HepG2 (cell line): ENCODE data around the gene KAZN. TPM values are rescaled to one million over a fixed set of nuclear protein-coding genes. Genes with fewer than 3 reads are reported as not detected.

Experiments
- ATAC-seq: fragments of 200-7000 bp; cut with Tn5 transposase; 3 replicates; pipeline ENCODE4 v1.9.1; 2020; ENCODE audit warnings: mild to moderate bottlenecking, moderate library complexity
- BruUV-seq: library from RNA; stranded (reverse); fragments of 400-500 nt; replicated peaks from 2 replicates; lab custom pipeline; 2021; lab: Mats Ljungman, UMichigan
- CTCF ChIA-PET: fragments of 300-600 bp; formaldehyde crosslinking; extraction: SDS; loops from one replicate; lab custom pipeline; 2021; ENCODE audit warnings: low total read pairs, inconsistent platforms, low intra/inter-chr PET ratio; lab: Yijun Ruan, JAX
- POLR2A ChIA-PET: fragments of 350-600 bp; sonication (Branson Sonifier 250); formaldehyde crosslinking; loops from one replicate; lab custom pipeline; 2020; ENCODE audit warnings: antibody characterized with exemption, inconsistent platforms; lab: Yijun Ruan, JAX
- DNase-seq: peaks from one replicate; pipeline ENCODE4 v3.0.0-alpha.2; 2015; ENCODE audit warnings: low spot score
- FAIRE-seq: peaks from 3 replicates; lab custom pipeline; 2011; peaks lifted over from hg19 to GRCh38; lab: Jason Lieb, UNC
- H2AFZ ChIP-seq: one replicate; pipeline ENCODE4 v1.6.1; 2011; ENCODE audit warnings: low read length, inconsistent platforms
- H3K27ac ChIP-seq: fragments of 300-600 bp; 3 replicates; pipeline ENCODE4 v1.8.0; 2011; ENCODE audit warnings: mixed run types, mild to moderate bottlenecking, mixed read lengths, low read length, inconsistent platforms; ENCODE audit not compliant: insufficient read depth; ENCODE audit errors: extremely low read length
- H3K27me3 ChIP-seq, 2 experiments: fragments of 200-600 bp in 1 of 2; 2 replicates in 1 of 2; 3 replicates in 1 of 2; pipeline versions ENCODE4 v1.6.0 to v1.8.0; 2011; ENCODE audit warnings: low read length in 2 of 2, mild to moderate bottlenecking in 2 of 2, moderate library complexity in 2 of 2, inconsistent platforms in 1 of 2; ENCODE audit not compliant: insufficient read depth in 2 of 2, control insufficient read depth in 1 of 2
- H3K36me3 ChIP-seq, 2 experiments: fragments of 200-600 bp in 1 of 2; replicated peaks in 1 of 2; 2 replicates in 1 of 2; 3 replicates in 1 of 2; pipeline versions ENCODE4 v1.5.1 to v1.8.0; 2011; ENCODE audit warnings: low read length in 2 of 2, inconsistent platforms in 1 of 2; ENCODE audit not compliant: insufficient read depth in 2 of 2, control insufficient read depth in 1 of 2
- H3K4me1 ChIP-seq: 2 replicates; pipeline ENCODE4 v1.5.1; 2012; ENCODE audit warnings: low read length, inconsistent platforms; ENCODE audit not compliant: insufficient read depth
- H3K4me2 ChIP-seq: 2 replicates; pipeline ENCODE4 v1.6.0; 2011; ENCODE audit warnings: low read depth, low read length, inconsistent platforms
- H3K4me3 ChIP-seq, 3 experiments: fragments of 200-600 bp in 1 of 3; sonication (generic), shearing (Covaris generic) in 1 of 3; replicated peaks in 1 of 3; 2 replicates each; pipeline ENCODE4 v1.5.1; 2011 to 2016; ENCODE audit warnings: low read length in 3 of 3, inconsistent platforms in 2 of 3, low read depth in 2 of 3, mild to moderate bottlenecking in 2 of 3, control low read depth in 1 of 3, mixed read lengths in 1 of 3; ENCODE audit not compliant: insufficient read depth in 1 of 3
- H3K79me2 ChIP-seq: one replicate; pipeline ENCODE4 v1.6.1; 2011; ENCODE audit warnings: low read length, inconsistent platforms; ENCODE audit not compliant: insufficient read depth
- H3K9ac ChIP-seq: 2 replicates; pipeline ENCODE4 v1.6.0; 2011; ENCODE audit warnings: mild to moderate bottlenecking, low read depth, low read length, inconsistent platforms; ENCODE audit not compliant: insufficient read depth
- H3K9me3 ChIP-seq: 2 replicates; pipeline ENCODE4 v1.5.1; 2012; ENCODE audit warnings: mild to moderate bottlenecking, low read length
- H4K20me1 ChIP-seq: 2 replicates; pipeline ENCODE4 v1.6.0; 2011; ENCODE audit warnings: inconsistent platforms, mild to moderate bottlenecking, low read length, moderate library complexity; ENCODE audit not compliant: insufficient read depth
- ARHGAP35 ChIP-seq: sonication (generic); formaldehyde crosslinking; IDR thresholded peaks from 2 replicates; pipeline ENCODE4 v1.9.0; 2022; ENCODE audit warnings: mild to moderate bottlenecking, inconsistent platforms, moderate library complexity, missing genetic modification reagents, borderline replicate concordance
- ELK4 ChIP-seq: sonication (generic); formaldehyde crosslinking; IDR thresholded peaks from 2 replicates; pipeline ENCODE4 v1.9.0; 2021; ENCODE audit warnings: missing genetic modification reagents, borderline replicate concordance
- HOXA7 ChIP-seq: sonication (generic); formaldehyde crosslinking; IDR thresholded peaks from 2 replicates; pipeline ENCODE4 v1.8.1; 2022; ENCODE audit warnings: mild to moderate bottlenecking, missing genetic modification reagents, moderate library complexity
- KIAA2018 ChIP-seq: sonication (generic); formaldehyde crosslinking; IDR thresholded peaks from 2 replicates; pipeline ENCODE4 v1.5.0; 2020; ENCODE audit warnings: mild to moderate bottlenecking, missing genetic modification reagents, borderline replicate concordance
- MTA3 ChIP-seq: sonication (generic); formaldehyde crosslinking; IDR thresholded peaks from 2 replicates; pipeline ENCODE4 v1.4.0; 2020; ENCODE audit warnings: missing genetic modification reagents
- PBX3 ChIP-seq: sonication (generic); formaldehyde crosslinking; IDR thresholded peaks from 2 replicates; pipeline ENCODE4 v1.8.1; 2023; ENCODE audit warnings: missing genetic modification reagents, inconsistent platforms, borderline replicate concordance
- ZNF121 ChIP-seq: sonication (generic); formaldehyde crosslinking; IDR thresholded peaks from 2 replicates; pipeline ENCODE4 v1.5.0; 2020; ENCODE audit warnings: mild to moderate bottlenecking, missing genetic modification reagents
- ZNF280B ChIP-seq: sonication (generic); formaldehyde crosslinking; IDR thresholded peaks from 2 replicates; pipeline ENCODE4 v1.5.0; 2020; ENCODE audit warnings: missing genetic modification reagents, mild to moderate bottlenecking, borderline replicate concordance
- ZNF510 ChIP-seq: sonication (generic); formaldehyde crosslinking; IDR thresholded peaks from 2 replicates; pipeline ENCODE4 v1.4.0; 2020; ENCODE audit warnings: low read depth, mild to moderate bottlenecking, missing genetic modification reagents
- ZNF674 ChIP-seq: sonication (generic); formaldehyde crosslinking; IDR thresholded peaks from 2 replicates; pipeline ENCODE4 v1.5.0; 2020; ENCODE audit warnings: low read depth, mild to moderate bottlenecking, missing genetic modification reagents
- WGBS: methylation state at CpG from one replicate; pipeline ENCODE4 v1.1.6; 2017; ENCODE audit warnings: low lambda C conversion rate; 5-methylcytosine and 5-hydroxymethylcytosine counted together
- in situ Hi-C: cut with HindIII; loops from 2 replicates; pipeline ENCODE4 v1.10.0; 2017; ENCODE audit warnings: low pct_unique_long_range_greater_than_20kb; ENCODE audit not compliant: extremely low pct_ligation_motif_present
- intact Hi-C: fragments of 100-400 bp; cut with micrococcal nuclease; formaldehyde crosslinking; loops from one replicate; pipeline ENCODE4 v1.10.0; 2022; ENCODE audit not compliant: unreplicated experiment
- polyA plus RNA-seq, 8 experiments: library from polyadenylated mRNA; depleted of rRNA in 3 of 8; stranded (reverse) in 7 of 8; unstranded in 1 of 8; fragments of >200 nt; fragmentation: Illumina TruSeq in 4 of 8; extraction: Trizol in 4 of 8; gene quantifications; 2 replicates each; pipeline versions ENCODE4 v1.2.1 to v1.2.3, GENCODE V29; 2011 to 2016; ENCODE audit warnings: low read depth in 4 of 8, missing spikeins in 1 of 8, mixed read lengths in 1 of 8; ENCODE audit not compliant: insufficient read depth in 1 of 8
- total RNA-seq, 5 experiments: library from RNA; depleted of rRNA; stranded (reverse); fragments of >200 nt; fragmentation: Illumina TruSeq; extraction: Trizol; gene quantifications; 2 replicates each; pipeline ENCODE4 v1.2.3, GENCODE V29; 2016; ENCODE audit warnings: low read depth in 1 of 5

The KAZN gene
- total and polyA plus RNA-seq, 2 of the 13 experiments (the other 11 are each of a cell fraction or from before 2014, with no cell fraction given) = 10.4 to 13.5 TPM

GRCh38 chr1:14945132-14946010 lies 346.9 kb downstream of the KAZN start:
- ChIA-PET POLR2A (no interaction called here), CTCF (no interaction called here)
- no peak overlapping the region for H3K27ac ChIP-seq
- no peak for FAIRE-seq
- intact Hi-C loops = no loop called here
- no peak for ATAC-seq
- in situ Hi-C loops = no loop called here
- H3K9ac ChIP-seq = no peak overlapping the region
- 92% methylated on average over 8 of the region's 26 CpGs for WGBS
- H3K4me3 ChIP-seq = no peak overlapping the region
- peaks cover 0 to 24% of the 10 kb centered on the region in 2 experiments for H3K36me3 ChIP-seq
- no TSS peak for BruUV-seq
- no peaks in the 10 kb centered on the region for H3K9me3 ChIP-seq
- no peak overlapping the region for H2AFZ ChIP-seq
- H3K4me2 ChIP-seq = no peak overlapping the region
- peaks cover 63% of the 10 kb centered on the region for H3K79me2 ChIP-seq
- DNase-seq = no peak
- H4K20me1 ChIP-seq = no peaks in the 10 kb centered on the region
- H3K4me1 ChIP-seq = peaks cover 90% of the 10 kb centered on the region
- H3K27me3 ChIP-seq = no peaks in the 10 kb centered on the region
- TF ChIP-seq ELK4 (CRISPR knock-in tag) = no peak
- no peak for TF ChIP-seq PBX3
- TF ChIP-seq ZNF280B (CRISPR knock-in tag) = no peak
- TF ChIP-seq MTA3 (CRISPR knock-in tag) = no peak
- no peak for TF ChIP-seq KIAA2018 (CRISPR knock-in tag)
- TF ChIP-seq ZNF510 (CRISPR knock-in tag) = no peak
- no peak for TF ChIP-seq ARHGAP35 (CRISPR knock-in tag)
- TF ChIP-seq ZNF121 = no peak
- TF ChIP-seq ZNF674 = no peak
- no peak for TF ChIP-seq HOXA7
